DOHH2 (cell line): ENCODE results near the gene ST7.

Experiments used
- H3F3A ChIP-seq: fragments of 200-600 bp; sonication (generic), shearing (Covaris generic); 2 replicates; pipeline ENCODE4 v1.6.0; 2016; ENCODE audit warnings: antibody characterized with exemption, mild to moderate bottlenecking; ENCODE audit not compliant: control insufficient read depth, insufficient read depth
- H3K27ac ChIP-seq: fragments of 200-600 bp; sonication (generic); 2 replicates; pipeline ENCODE4 v1.5.1; 2014; ENCODE audit warnings: low read depth, mild to moderate bottlenecking, low read length, moderate library complexity
- H3K27me3 ChIP-seq: fragments of 200-600 bp; sonication (generic); 2 replicates; pipeline ENCODE4 v1.6.1; 2014; ENCODE audit warnings: mild to moderate bottlenecking, low read length, mixed read lengths; ENCODE audit not compliant: control insufficient read depth
- H3K36me3 ChIP-seq: fragments of 200-600 bp; sonication (generic); 2 replicates; pipeline ENCODE4 v1.6.1; 2014; ENCODE audit warnings: mild to moderate bottlenecking, low read length, moderate library complexity, mixed read lengths; ENCODE audit not compliant: control insufficient read depth
- H3K4me1 ChIP-seq: fragments of 200-600 bp; sonication (generic); 2 replicates; pipeline ENCODE4 v1.6.1; 2014; ENCODE audit warnings: mild to moderate bottlenecking, low read length, mixed read lengths; ENCODE audit not compliant: control insufficient read depth
- H3K4me2 ChIP-seq: fragments of 200-600 bp; sonication (generic); 2 replicates; pipeline ENCODE4 v1.6.0; 2014; ENCODE audit warnings: mild to moderate bottlenecking, low read length, moderate library complexity
- H3K4me3 ChIP-seq: fragments of 200-600 bp; sonication (generic); 2 replicates; pipeline ENCODE4 v1.5.1; 2014; ENCODE audit warnings: mild to moderate bottlenecking, low read length, mixed read lengths
- H3K79me2 ChIP-seq: fragments of 200-600 bp; sonication (generic); 2 replicates; pipeline ENCODE4 v1.6.1; 2014; ENCODE audit warnings: mild to moderate bottlenecking, low read length, mixed read lengths; ENCODE audit not compliant: control insufficient read depth
- H3K9me2 ChIP-seq: fragments of 200-600 bp; sonication (generic); replicated peaks from 2 replicates; pipeline ENCODE4 v1.6.1; 2014; ENCODE audit warnings: mild to moderate bottlenecking, low read length, mixed read lengths; ENCODE audit not compliant: control insufficient read depth
- H3K9me3 ChIP-seq: fragments of 200-600 bp; sonication (generic); 2 replicates; pipeline ENCODE4 v1.6.1; 2014; ENCODE audit warnings: antibody characterized with exemption, low read length, mixed read lengths; ENCODE audit not compliant: control insufficient read depth, insufficient read depth
- H4K20me1 ChIP-seq: fragments of 200-600 bp; sonication (generic); 2 replicates; pipeline ENCODE4 v1.6.0; 2014; ENCODE audit warnings: low read depth, mild to moderate bottlenecking, antibody characterized with exemption, low read length, moderate library complexity; ENCODE audit not compliant: control insufficient read depth, insufficient read depth
- CTCF ChIP-seq: fragments of 200-600 bp; sonication (generic); IDR thresholded peaks from one replicate; pipeline ENCODE4 v1.5.1; 2014; ENCODE audit warnings: antibody characterized with exemption, mild to moderate bottlenecking, low read depth, low read length; ENCODE audit not compliant: poor library complexity, severe bottlenecking
- EZH2phosphoT487 ChIP-seq: fragments of 200-600 bp; sonication (generic); IDR thresholded peaks from 2 replicates; pipeline ENCODE4 v1.6.1; 2017; ENCODE audit warnings: borderline replicate concordance, mild to moderate bottlenecking, antibody characterized with exemption, low read length, moderate library complexity, mixed read lengths

ST7 gene

GRCh38 chr7:117006907-117007684 is 53.8 kb downstream of the ST7 start:
- H3K79me2 ChIP-seq: no peaks in the 10 kb centered on the region

GRCh38 chr7:117008118-117008885 is 55.0 kb downstream of the ST7 start:
- Histone ChIP-seq H3F3A (no peaks in the 10 kb centered on the region), H3K27ac (no peak overlapping the region), H3K9me3 (no peaks in the 10 kb centered on the region), H3K4me3 (no peak overlapping the region), H3K4me1 (peaks cover 9% of the 10 kb centered on the region), H3K9me2 (no peaks in the 10 kb centered on the region), H3K4me2 (no peak overlapping the region), H3K79me2 (no peaks in the 10 kb centered on the region), H3K36me3 (no peaks in the 10 kb centered on the region), H3K27me3 (no peaks in the 10 kb centered on the region), H4K20me1 (no peaks in the 10 kb centered on the region)
- TF ChIP-seq CTCF (no peak), EZH2phosphoT487 (no peak)

More at GRCh38 chr7:117006907-117007684, 53.8 kb downstream of the ST7 start:
- H3K4me1 ChIP-seq: peaks cover 9% of the 10 kb centered on the region
- no peaks in the 10 kb centered on the region for H3K9me2 ChIP-seq
- no peaks in the 10 kb centered on the region for H4K20me1 ChIP-seq
- no peak overlapping the region for H3K4me3 ChIP-seq
- H3K36me3 ChIP-seq: no peaks in the 10 kb centered on the region
- no peak for TF ChIP-seq EZH2phosphoT487
- TF ChIP-seq CTCF: no peak
- no peaks in the 10 kb centered on the region for H3F3A ChIP-seq
- H3K27me3 ChIP-seq: no peaks in the 10 kb centered on the region
- H3K9me3 ChIP-seq: no peaks in the 10 kb centered on the region
- H3K4me2 ChIP-seq: no peak overlapping the region
- no peak overlapping the region for H3K27ac ChIP-seq

- H3K9me3 ChIP-seq: no peaks in the 10 kb centered on the region
- no peaks in the 10 kb centered on the region for H3F3A ChIP-seq
- no peaks in the 10 kb centered on the region for H3K9me2 ChIP-seq
- H3K27ac ChIP-seq: no peak overlapping the region
- H4K20me1 ChIP-seq: no peaks in the 10 kb centered on the region
- no peak overlapping the region for H3K4me2 ChIP-seq
- H3K4me3 ChIP-seq: no peak overlapping the region
- H3K36me3 ChIP-seq: no peaks in the 10 kb centered on the region
- TF ChIP-seq CTCF (no peak), EZH2phosphoT487 (no peak)
- peaks cover 9% of the 10 kb centered on the region for H3K4me1 ChIP-seq
- H3K27me3 ChIP-seq: no peaks in the 10 kb centered on the region
- no peaks in the 10 kb centered on the region for H3K79me2 ChIP-seq
Observed at GRCh38 chr7:117008886-117009531, 55.7 kb downstream of the ST7 start.
